Mesodermal cell (in vitro differentiated cells): ENCODE results near the gene SMIM22.
"Not testable (repeated sequence)": the region's sequence is repeated elsewhere in the genome, so short reads cannot be mapped to it uniquely, and the experiment has no call there.

Experiments
- H3K27ac ChIP-seq: 2 replicates; pipeline ENCODE4 v1.7.0; 2013; ENCODE audit warnings: mild to moderate bottlenecking, low read depth, low read length, moderate library complexity; ENCODE audit not compliant: severe bottlenecking
- H3K36me3 ChIP-seq: 2 replicates; pipeline ENCODE4 v1.7.1; 2013; ENCODE audit warnings: mild to moderate bottlenecking, low read length, moderate library complexity; ENCODE audit not compliant: control insufficient read depth, insufficient read depth
- H3K4me1 ChIP-seq: one replicate; pipeline ENCODE4 v1.7.1; 2013; ENCODE audit warnings: mild to moderate bottlenecking, low read length; ENCODE audit not compliant: insufficient read depth, control insufficient read depth, poor library complexity, severe bottlenecking
- H3K4me3 ChIP-seq: 2 replicates; pipeline ENCODE4 v1.7.0; 2013; ENCODE audit warnings: low read length, control low read depth, mild to moderate bottlenecking; ENCODE audit not compliant: insufficient read depth, poor library complexity, severe bottlenecking; ENCODE audit errors: extremely low read depth
- H3K9me3 ChIP-seq: 2 replicates; pipeline ENCODE4 v1.7.1; 2013; ENCODE audit warnings: mild to moderate bottlenecking, low read length, moderate library complexity; ENCODE audit not compliant: control insufficient read depth
- WGBS, 2 experiments: methylation state at CpG; one replicate each; pipeline ENCODE4 v1.1.5; 2013; ENCODE audit warnings: missing lambda C conversion rate in 2 of 2; ENCODE audit not compliant: insufficient coverage in 2 of 2; 5-methylcytosine and 5-hydroxymethylcytosine counted together

SMIM22 gene

DNA sequence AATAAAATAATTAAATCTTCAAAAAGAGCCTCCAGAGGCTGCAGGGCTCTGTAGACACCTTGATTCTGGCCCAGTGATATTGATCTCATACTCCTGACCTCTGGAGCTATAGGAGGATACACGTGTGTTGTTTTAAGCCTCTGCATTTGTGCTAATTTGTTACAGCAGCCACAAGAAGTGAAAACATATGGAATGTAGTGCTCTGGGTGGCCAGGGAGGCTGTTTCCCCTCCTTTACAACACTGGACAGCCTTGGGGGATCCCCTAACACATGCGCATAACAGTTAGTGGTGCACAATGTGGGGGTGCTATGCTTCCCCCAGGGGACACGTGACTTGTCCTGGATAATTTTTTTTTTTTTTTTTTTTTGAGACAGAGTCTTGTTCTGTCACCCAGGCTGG, 23.5 kb upstream of the SMIM22 start:
- Histone ChIP-seq H3K4me1 (peaks cover 3% of the 10 kb centered on the region), H3K9me3 (no peaks in the 10 kb centered on the region)
- WGBS, 2 experiments: 83 to 93% methylated on average over 1 to 2 of the region's 3 CpGs

DNA sequence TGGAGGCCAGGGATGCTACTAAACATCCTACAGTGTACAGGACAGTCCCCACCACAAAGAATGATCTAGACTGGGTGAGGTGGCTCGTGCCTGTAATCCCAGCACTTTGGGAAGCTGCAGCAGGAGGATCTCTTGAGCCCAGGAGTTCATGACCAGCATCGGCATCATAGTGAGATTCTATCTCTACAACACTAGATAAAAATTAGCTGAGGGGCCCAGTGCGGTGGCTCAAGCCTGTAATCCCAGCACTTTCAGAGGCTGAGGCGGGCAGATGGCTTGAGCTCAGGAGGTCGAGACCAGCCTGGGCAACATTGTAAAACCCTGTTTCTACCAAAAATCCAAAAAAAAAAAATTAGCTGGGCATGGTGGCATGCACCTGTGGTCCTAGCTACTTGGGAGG, 22.8 kb upstream of the SMIM22 start:
- Histone ChIP-seq H3K27ac (no peak overlapping the region), H3K36me3 (no peaks in the 10 kb centered on the region), H3K9me3 (no peaks in the 10 kb centered on the region), H3K4me1 (peaks cover 3% of the 10 kb centered on the region), H3K4me3 (no peak overlapping the region)
- 89 to 100% methylated on average over 2 of the region's 5 CpGs for WGBS, 2 experiments

More for the DNA sequence above, 23.5 kb upstream of the SMIM22 start:
- Histone ChIP-seq H3K36me3 (no peaks in the 10 kb centered on the region), H3K27ac (no peak overlapping the region), H3K4me3 (no peak overlapping the region)

DNA sequence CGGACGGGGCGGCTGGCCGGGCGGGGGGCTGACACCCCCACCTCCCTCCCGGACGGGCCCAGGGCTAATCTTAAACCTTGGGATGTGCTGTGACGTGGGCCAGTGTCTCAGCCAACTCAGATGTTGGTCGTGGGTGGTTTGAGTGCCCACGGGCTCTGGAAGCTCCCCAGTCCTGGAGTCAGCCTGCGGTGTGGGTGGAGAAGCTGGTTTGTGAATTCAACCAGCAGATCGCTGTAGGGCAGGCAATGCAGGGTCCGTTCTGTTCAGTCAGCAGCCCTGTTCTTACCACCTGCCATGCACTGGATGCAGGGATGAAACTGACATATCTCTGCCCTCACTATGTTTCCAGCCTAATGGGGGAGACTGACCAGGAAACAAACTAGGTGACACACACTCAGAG, 20.2 kb upstream of the SMIM22 start:
- 94 to 96% methylated on average over 8 of the region's 13 CpGs for WGBS, 2 experiments

DNA sequence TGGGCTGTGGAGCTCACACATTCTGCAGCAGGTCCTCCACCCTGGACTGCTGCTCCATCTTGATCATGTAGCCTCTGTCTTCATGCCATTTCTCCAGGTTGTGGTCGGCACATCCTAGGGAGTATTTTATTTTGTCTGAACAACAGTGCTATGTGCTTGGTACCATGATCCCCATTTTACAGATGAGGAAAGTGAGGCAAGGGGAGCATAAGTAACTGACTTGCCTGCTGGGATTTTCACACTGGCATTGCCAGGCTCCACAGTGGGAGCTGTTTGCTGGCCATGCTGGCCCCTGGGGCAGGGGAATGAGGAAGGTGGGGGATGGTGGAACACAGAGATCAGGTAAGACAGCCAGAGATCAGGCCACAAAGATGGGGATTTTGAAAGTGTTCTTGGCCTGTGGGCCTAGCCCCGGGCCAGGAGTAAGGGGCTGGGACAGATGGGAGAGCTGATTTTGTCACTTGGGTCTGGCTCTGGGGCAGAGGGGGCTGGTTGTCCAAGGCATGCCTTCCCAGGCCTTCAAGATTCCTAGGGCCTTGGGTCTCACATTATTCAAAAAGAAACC, 18.9 kb upstream of the SMIM22 start:
- Histone ChIP-seq H3K27ac (no peak overlapping the region), H3K9me3 (no peaks in the 10 kb centered on the region), H3K4me3 (no peak overlapping the region), H3K4me1 (no peaks in the 10 kb centered on the region), H3K36me3 (no peaks in the 10 kb centered on the region)
- WGBS, 2 experiments: 96 to 100% methylated on average over 1 to 2 of the region's 2 CpGs

More for the DNA sequence above, 20.2 kb upstream of the SMIM22 start:
- H3K9me3 ChIP-seq: no peaks in the 10 kb centered on the region
- H3K36me3 ChIP-seq: no peaks in the 10 kb centered on the region
- H3K4me3 ChIP-seq: no peak overlapping the region
- H3K27ac ChIP-seq: no peak overlapping the region
- H3K4me1 ChIP-seq: no peaks in the 10 kb centered on the region

DNA sequence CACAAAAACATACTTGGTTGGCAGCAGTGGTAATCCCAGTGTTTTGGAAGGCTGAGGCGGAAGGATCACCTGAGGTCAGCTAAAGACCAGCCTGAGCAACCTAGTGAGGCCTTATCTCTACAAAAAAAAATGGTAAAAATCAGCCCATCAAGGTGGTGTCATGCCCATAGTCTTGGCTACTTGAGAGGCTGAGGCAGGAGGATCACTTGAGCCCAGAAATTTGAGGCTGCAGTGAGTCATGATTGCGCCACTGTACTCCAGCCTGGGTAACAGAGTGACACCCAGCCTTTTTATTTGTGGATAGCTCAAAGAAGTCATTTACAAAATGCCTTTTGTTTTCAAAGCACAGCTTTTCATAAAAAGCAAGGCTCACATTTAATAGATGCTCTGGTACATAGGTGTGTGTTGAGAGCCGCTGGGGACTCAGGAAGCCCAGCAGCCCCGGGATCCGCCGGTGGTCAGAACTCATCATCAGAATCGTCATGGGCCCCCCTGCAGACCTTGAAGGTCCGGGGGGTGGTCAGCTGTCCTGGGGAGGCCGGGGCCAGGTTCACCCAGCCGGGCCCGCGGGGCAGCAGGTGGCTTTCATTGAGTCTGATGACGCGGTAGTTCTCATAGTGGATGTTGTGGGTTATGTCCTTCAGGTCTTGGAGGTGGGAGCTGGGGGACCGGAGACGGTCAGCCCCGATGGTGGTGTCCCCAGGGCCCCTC, 17.7 kb upstream of the SMIM22 start:
- 88 to 91% methylated on average over 10 to 16 of the region's 17 CpGs for WGBS, 2 experiments

DNA sequence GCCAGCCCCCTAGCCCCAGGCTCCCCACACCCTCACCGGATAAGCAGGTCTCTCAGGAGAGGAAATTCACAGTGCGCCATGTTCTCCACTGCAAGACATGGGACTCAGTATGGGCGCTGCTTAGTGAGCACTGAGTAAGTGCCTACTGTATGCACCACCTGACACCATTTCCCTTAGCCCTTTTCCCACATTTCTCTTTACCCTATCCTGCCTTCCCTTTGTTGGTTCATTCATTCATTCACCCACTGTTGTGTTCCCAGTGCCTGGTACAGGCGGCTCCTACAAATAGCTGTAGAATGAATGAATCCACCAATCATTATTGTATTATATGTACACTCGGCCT, 17.1 kb upstream of the SMIM22 start:
- H3K4me3 ChIP-seq: no peak overlapping the region
- no peaks in the 10 kb centered on the region for H3K4me1 ChIP-seq
- H3K27ac ChIP-seq: no peak overlapping the region
- no peaks in the 10 kb centered on the region for H3K36me3 ChIP-seq
- no peaks in the 10 kb centered on the region for H3K9me3 ChIP-seq
- 93 to 100% methylated on average over 3 of the region's 5 CpGs for WGBS, 2 experiments

More for the DNA sequence above, 17.7 kb upstream of the SMIM22 start:
- Histone ChIP-seq H3K9me3 (no peaks in the 10 kb centered on the region), H3K4me1 (no peaks in the 10 kb centered on the region), H3K4me3 (no peak overlapping the region), H3K36me3 (no peaks in the 10 kb centered on the region), H3K27ac (no peak overlapping the region)

DNA sequence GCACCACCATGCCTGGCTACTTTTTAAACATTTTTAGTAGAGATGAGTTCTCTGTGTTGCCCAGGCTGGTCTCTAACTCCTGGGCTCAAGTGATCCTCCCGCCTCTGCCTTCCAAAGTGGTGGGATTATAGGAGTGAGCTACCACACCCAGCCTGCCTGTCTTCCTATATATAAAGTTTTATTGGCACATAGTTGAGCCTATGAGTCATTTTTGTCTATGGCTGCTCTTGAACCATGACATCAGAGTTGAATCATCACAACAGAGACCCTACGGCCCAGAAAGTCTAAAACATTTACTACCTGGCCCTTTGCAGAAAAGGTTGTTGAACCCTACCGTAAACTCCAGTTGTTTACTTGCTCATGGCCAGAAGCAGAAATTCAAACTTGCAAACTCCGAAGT, 14.9 kb upstream of the SMIM22 start:
- H3K27ac ChIP-seq: no peak overlapping the region
- H3K4me1 ChIP-seq: no peaks in the 10 kb centered on the region
- H3K36me3 ChIP-seq: no peaks in the 10 kb centered on the region
- no peak overlapping the region for H3K4me3 ChIP-seq
- no peaks in the 10 kb centered on the region for H3K9me3 ChIP-seq
- 82 to 100% methylated on average over 3 of the region's 4 CpGs for WGBS, 2 experiments

DNA sequence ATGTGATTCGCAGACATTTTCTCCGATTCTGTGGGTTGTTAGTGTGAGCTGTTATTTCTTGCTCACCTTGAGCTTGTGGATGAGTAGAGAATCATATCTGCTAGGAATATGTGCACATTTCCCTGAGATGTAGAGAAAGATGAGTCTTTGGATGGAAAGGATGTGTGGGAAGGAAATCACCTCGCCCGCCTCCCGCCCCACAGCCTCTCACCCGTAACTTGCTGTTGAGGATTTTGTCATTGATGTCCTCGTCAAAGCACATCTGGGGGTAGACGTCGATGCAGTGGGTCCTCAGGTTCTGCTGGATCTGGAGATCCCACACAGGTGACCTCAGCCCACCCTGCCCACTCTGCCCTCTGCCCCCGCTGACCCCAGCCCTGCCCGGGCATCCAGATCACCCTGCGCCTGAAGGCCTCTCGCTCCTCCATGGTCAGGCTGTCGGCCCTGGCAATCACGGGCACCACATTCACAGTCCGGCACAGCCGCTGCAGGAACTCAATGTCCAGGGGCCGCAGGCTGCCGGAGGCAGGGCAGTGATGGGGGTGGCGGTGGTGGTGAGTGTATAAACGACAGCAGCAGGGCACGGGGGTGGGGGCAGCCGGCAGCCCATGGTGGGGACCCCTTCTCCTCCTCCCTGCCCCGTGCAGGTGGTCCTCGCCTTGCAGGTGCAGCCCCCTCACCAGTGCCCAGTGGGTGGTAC, 11.8 kb upstream of the SMIM22 start:
- H3K9me3 ChIP-seq: no peaks in the 10 kb centered on the region
- H3K36me3 ChIP-seq: no peaks in the 10 kb centered on the region
- WGBS, 2 experiments: 90 to 94% methylated on average over 14 to 19 of the region's 25 CpGs
- no peak overlapping the region for H3K27ac ChIP-seq
- no peak overlapping the region for H3K4me3 ChIP-seq
- H3K4me1 ChIP-seq: peaks cover 4% of the 10 kb centered on the region

DNA sequence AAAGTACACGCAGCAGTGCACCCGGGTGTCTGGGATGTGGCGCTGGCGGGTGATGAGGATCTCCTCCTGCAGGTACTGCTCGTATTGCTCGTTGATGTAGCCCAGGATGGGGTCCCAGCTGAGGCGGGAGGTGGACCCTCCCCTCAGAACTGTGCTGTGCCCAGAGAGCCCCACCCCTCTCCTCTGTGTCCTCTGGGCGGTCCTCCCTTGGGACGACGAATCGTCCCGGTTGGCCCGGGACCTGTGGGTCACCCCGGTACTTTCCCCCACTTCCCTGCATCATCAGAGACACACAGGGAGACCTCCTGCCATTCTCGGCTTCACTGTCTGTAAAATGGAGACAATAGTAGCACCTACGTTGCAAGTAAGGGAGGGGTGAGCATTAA, 11.2 kb upstream of the SMIM22 start:
- 84 to 85% methylated on average over 15 to 16 of the region's 16 CpGs for WGBS, 2 experiments
- H3K9me3 ChIP-seq: no peaks in the 10 kb centered on the region
- H3K36me3 ChIP-seq: no peaks in the 10 kb centered on the region
- no peak overlapping the region for H3K27ac ChIP-seq
- H3K4me3 ChIP-seq: no peak overlapping the region
- peaks cover 5% of the 10 kb centered on the region for H3K4me1 ChIP-seq

DNA sequence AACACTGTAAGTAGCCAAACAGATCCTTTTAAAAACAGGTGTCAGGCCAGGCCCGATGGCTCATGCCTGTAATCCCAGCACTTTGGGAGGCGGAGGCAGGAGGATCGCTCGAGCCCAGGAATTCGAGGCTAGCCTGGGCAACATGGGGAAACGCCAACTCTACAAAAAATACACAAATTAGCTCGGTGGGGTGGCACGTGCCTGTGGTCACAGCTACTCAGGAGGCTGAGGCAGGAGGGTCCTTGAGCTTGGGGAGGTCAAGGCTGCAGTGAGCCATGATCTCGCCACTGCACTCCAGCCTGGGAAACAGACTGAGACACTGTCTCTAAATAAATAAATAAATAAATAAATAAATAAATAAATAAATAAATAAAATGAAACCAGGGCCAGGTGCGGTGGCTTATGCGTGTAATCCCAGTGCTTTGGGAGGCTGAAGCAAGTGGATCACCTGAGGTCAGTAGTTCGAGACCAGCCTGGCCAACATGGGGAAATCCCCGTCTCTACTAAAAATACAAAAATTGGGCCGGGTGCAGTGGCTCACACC, 10.7 kb upstream of the SMIM22 start:
- not testable (repeated sequence) for H3K36me3 ChIP-seq, H3K27ac ChIP-seq, H3K4me1 ChIP-seq, H3K4me3 ChIP-seq, H3K9me3 ChIP-seq
- 87 to 88% methylated on average over 9 to 11 of the region's 14 CpGs for WGBS, 2 experiments
